GM19099 (cell line): ENCODE measurements around the gene THEMIS.

Source experiments
- POLR2A ChIP-seq: IDR thresholded peaks from 3 replicates; pipeline ENCODE4 v1.6.1; 2011; ENCODE audit warnings: low read depth; ENCODE audit not compliant: insufficient read length; ENCODE audit errors: extremely low read depth

The THEMIS gene

DNA sequence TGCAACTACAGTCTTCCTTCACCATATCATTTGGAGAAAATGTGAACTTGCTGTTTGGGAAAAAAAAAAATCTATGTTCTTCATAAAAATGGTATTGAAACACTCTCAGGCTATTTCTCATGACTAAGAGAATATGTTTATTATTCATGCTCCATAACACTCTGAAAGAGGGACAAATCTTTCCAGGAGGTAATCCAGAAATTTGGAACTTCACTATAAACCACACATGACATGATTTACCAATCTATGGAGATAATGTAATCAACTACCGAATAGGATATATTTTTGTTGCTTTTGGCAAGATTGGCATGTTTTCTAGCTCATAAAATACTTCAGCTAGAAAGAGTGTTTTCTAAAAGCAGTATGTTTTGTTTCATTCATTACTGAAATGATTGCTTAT lies 56.3 kb downstream of the THEMIS start:
- no peak for TF ChIP-seq POLR2A

DNA sequence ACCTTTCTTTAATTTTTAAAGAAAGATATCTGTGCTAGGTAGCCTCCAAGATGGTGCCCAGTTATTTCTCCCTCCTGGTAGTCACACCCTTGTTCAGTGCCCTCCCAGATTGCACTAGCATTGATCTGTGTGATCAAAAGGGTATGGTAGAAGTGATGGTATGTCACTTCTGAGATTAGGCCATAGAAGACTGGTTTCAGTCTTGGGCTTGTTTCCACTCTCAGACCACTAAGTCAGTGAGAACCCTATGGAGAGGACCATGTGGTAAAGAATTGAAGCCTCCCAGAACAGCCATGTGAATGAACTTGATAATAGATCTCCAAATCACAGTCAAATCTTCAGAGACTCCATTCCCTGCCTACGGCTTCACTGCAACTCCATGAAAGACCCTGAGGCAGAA lies 57.3 kb downstream of the THEMIS start:
- no peak for TF ChIP-seq POLR2A

DNA sequence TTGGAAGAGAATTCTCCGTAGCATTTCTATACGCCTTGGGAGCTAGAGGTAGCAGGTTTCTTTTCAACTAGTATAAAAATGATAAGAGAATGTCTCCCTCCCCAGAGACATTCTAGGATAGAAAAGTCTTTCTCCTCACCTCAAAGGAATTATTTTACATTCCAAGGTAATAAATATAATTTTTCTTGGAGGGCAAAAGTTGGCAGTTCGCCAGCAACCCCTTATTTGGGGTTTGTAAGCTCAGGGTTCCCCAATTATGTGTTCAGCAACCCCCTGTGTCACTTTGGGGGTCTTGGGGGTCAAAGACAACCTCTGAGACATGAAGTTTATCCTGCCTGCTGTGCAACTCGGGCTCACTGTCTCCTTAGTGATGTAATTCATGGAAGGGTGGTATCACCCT lies 58.3 kb downstream of the THEMIS start:
- TF ChIP-seq POLR2A = no peak

DNA sequence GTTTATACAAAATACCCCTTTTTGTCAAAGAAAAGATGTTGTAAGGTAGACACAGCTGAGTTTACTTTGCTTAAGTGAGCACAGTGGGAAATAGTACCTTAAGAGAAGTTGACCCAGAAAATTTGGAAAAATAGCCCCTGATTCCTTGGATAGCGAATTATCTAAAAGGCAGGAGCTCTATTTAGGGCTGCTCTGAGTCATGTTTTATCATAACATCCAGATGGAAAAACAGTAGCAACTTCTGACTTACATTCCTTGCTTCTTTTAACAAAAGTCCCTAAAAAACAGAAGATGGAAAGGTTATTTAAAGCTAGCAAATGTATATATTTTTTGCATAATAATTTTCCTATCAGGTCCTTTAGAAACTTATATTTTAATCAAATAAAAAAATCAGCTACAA lies 59.0 kb downstream of the THEMIS start:
- no peak for TF ChIP-seq POLR2A

DNA sequence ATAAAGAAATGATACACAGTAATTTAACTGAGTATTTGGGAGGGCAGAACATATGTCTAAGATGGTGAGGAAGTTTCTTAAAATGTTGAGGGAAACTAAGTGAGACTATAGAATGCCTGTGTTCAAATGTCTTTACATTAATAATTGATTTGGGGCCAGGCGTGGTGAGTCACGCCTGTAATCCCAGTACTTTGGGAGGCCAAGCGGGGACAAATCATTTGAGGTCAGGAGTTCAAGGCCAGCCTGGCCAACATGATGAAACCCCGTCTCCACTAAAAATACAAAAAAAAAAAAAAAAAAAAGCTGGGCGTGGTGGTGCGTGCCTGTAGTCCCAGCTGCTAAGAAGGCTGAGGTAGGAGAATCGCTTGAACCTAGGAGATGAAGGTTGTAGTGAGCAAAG lies 66.7 kb downstream of the THEMIS start:
- TF ChIP-seq POLR2A = no peak

DNA sequence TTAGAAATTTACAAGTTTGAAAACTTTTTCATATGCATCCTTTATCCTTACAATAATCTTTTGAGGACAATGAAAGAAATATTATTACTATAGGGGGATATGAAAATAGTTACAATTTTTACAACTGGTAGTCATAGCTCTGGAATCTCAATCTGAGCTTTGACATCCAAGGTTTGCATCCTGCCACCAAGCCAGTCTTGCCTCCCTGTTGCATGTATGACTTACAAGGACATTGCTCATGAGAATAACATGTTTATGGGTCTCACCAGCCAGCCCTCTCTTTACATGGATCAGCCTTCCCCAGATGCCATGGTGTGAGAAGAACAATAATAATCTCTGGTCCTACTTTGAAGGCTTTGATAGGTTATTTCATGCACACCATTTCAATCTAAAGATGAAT lies 67.5 kb downstream of the THEMIS start:
- no peak for TF ChIP-seq POLR2A

DNA sequence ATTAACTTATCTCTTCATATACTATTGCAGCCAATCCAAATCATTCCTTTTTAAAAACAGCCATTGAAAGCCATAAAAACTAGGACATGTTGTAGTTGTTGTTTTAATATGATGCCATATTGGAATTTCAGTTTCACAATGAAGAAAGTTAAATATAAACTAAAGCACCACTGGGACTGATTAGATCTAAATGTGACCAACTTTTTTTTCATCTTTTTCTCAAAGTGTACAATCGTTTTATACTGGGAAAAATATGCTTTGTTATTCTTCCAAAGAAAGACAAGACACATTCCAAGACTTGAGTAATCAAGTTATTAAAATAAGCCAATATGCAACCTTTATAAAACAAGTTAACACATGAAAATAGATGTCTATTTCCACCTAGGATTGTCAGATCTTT lies 68.5 kb downstream of the THEMIS start:
- TF ChIP-seq POLR2A = no peak

DNA sequence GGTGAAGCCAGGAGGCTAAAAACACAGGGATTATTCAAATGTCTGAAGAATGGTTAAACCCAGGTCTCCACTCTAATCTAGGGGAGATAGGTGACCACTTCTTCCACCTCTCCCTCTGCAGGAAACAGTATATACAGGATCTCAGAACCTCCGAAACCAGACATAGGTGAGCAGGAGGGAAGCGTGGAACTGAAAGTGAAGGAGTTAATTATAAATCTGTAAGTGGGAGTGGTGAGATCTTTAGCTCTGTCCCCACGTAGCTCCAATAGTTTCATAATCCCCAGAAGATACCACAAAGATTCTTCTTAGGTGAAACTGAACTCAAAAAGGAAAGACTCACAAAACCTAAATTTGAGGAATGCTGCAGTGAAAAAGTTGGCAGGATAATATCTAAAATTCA lies 76.8 kb downstream of the THEMIS start:
- TF ChIP-seq POLR2A = no peak

DNA sequence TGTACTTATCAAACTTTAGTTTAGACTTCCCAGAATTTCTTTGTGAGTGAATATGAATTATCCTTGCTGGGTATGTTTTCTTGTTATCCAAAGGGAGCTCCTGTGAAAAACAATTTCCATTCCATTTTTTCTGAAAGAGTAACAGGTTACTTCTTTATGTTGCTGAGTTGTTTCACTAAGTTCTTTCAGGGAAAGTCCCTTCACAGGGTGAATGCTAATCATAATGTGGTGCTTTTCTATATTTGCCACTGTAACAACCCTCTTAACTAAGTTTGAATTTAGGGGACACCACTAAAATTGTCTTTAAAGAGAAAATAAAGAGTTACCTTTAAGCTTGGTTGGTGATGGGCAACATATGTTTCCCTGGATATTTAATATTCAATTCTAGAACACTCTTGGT lies 79.4 kb downstream of the THEMIS start:
- TF ChIP-seq POLR2A = no peak

DNA sequence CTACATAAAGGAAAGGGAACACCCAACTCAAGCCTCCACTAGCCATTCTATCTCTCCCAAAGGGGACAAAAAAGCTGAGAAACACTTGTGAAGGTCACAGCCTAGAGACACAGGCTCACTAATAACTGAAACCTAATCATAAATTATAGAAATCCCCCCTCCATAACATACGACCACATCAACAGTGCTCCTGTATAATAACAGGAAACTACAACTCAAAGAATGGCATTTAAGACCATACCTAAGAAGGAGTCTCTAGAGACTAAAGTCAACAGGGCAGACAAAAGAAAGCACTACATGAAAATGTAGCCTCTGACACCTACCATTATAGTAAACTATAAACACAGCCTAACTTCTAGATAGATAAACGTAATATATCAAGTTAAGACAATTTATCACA lies 82.7 kb downstream of the THEMIS start:
- TF ChIP-seq POLR2A = no peak

DNA sequence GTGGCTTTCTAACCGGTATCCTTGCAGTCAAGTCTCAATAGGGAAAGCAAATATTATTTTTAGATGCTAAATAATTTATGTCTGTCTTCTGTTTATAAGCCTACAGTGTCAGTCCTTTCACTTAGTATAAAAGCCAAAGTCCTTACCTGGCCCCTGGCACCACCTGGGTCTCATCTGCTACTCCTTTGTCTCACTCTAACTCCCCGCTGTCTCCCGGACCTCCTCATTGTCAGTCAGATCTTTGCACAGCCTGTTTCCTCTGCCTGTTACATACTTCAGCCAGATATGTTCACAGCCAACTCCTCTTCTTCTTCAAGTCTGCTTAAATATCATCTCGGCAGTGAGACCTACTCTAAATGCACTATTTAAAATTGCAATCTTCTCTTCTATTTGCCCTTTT lies 84.2 kb downstream of the THEMIS start:
- no peak for TF ChIP-seq POLR2A

DNA sequence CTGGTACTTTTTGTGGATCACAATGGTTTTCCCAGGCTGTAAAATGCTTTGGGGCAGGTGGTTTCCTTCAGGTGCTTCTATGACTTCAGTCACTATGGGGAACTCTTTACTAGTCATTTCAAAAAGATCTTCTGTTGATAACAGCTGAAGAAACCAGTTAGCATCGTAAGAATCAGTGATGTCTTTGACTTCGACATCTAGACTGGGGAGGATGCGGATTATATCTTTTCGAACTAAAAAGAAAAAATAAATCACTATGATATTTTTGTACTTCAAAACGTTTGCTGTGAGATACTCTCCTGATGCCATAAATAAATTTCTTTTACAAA lies 87.2 kb downstream of the THEMIS start:
- TF ChIP-seq POLR2A = no peak

DNA sequence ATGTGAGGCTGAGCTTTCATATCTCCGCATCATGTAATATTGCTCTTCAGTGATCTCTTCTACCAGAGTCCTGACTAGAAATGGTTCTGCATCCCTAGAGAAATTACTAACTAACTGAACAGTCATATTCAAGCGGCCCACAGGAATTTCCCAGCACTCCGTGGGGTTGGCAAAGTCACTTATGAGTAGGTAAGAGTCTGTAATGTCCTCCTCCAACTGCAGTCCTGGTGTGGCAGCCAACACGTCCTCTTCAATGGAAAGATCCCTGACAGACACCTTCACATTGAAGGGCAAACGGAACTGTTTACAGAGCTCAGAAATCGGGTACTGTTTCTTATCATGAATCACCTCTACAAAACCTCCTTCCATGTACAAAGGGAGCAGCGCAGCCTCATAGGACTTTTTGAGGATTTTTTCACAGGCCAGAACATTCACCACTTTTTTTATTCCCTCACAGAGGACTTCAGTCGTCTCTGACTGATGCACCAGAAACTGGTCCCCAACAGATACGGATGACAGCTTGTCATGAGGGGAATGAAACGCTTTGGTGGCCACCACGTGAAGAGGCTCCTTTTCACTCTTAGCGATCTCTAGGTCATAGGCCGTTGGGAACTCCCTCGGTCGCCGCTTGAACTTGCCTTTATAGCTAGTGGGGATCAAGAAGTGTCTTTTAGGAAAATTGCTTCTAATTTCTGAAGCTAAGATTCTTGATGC lies 87.7 kb downstream of the THEMIS start:
- TF ChIP-seq POLR2A = no peak

DNA sequence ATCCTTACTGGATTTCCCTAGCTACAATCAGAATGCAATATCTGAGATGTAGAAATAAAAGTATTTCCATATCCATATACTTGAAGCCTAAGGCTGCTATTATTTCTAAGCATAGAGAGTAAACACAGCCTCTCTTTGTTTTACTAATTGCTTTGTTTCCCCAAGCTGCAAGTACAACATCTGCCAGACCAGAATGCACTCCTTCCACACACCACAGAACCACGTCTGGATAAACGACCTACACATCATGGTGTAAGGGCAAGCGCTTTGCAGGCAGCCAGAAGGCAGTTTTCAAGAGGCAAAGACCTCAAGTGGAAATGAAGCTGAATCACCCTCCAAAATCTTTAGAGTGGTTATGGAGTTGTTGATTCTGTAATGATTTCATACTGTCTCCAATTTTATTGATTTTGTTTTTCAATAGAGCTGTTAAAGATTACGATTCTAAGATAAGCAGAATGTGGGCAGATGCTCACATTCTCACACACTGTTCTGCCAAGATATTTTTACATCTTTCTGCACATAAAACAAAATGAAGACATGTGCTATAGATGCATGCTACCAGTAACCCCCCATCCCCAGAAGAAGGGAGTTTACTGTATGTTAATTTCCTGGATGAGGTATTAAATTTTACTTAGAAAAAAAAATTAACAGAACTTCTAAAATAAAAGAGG lies 88.8 kb downstream of the THEMIS start:
- TF ChIP-seq POLR2A = no peak

DNA sequence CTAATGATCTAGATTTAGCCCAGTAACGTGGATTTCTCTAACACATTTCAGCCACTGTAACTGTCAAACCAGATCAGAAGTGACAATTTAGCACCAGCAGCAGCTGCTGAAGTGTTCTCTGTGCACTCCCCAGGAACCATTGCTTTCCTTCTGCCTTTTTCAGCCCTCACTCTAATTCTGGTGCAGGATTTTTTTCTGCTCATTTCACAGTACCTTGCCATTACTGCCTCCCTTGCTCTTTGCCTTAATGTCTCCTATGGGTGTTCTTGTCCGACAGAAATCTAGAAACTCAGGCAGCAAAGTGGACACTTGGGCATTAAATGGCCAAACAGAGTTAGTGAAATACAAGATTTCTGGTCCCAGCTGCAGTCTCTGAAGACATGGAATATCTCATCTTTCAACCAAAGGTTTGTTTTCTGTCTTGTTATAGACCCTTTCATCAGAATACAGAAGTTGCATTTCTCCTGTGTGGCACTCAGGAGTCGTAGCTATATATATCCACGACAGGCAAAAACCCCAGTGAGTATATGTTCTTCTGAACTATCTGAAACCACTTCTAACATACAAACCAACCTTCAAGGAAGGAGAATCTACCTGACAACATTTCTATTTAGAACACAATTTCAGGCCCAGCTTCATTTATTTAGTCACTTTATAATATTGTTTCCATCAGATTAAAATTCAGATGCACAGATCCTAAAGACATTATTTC lies 92.9 kb downstream of the THEMIS start:
- TF ChIP-seq POLR2A = no peak

DNA sequence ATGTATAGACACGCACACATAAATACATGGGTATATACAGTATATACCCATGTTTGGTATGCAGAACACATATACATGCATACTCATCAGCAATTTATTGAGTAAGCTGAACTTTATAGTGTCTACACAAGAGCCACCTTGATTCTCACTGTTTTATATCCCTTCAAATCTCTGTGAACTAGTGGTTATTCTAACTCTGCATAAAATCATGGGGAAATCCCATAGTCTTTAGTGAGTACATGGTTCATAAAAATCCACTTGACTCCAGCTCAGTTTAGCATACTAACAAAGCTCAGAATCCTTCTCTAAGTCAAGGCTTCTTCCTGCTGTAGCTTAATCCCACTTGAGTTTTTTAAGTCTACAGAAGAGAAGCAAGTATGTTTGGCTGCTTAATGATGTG lies 104.1 kb downstream of the THEMIS start:
- no peak for TF ChIP-seq POLR2A
